Measurements from ENCODE around the gene LRIG1.

LRIG1 gene

DNA sequence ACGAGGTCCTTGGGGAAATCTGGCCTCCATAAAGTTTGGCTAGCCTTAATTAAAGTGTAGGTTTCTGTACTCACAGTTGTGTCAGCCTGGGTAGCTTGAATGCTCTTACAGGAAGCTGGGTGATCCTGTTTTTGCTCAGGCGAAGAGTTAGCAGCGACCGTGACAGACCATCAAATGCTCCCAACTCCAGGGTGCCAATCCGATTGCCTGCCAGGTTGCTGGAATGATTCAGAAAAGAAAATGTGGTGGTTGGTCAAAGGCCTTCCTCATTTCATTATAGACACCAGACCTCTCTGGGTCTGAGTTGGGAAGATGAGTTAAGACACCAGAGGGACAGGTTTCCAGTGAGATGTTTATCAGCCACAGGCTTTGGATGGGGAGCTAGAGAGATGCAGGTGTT, 86.0 kb downstream of the LRIG1 start:
- TF ChIP-seq, protein P1, sequence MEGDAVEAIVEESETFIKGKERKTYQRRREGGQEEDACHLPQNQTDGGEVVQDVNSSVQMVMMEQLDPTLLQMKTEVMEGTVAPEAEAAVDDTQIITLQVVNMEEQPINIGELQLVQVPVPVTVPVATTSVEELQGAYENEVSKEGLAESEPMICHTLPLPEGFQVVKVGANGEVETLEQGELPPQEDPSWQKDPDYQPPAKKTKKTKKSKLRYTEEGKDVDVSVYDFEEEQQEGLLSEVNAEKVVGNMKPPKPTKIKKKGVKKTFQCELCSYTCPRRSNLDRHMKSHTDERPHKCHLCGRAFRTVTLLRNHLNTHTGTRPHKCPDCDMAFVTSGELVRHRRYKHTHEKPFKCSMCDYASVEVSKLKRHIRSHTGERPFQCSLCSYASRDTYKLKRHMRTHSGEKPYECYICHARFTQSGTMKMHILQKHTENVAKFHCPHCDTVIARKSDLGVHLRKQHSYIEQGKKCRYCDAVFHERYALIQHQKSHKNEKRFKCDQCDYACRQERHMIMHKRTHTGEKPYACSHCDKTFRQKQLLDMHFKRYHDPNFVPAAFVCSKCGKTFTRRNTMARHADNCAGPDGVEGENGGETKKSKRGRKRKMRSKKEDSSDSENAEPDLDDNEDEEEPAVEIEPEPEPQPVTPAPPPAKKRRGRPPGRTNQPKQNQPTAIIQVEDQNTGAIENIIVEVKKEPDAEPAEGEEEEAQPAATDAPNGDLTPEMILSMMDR (IDR thresholded peaks at IDR 0.05; ENCODE audit: extremely low read depth, insufficient read depth, missing control alignments): no peak
- DNase-seq (ENCODE audit: low spot score): no peak
- in situ Hi-C loops (cut with MboI; ENCODE audit: low pct_unique_long_range_greater_than_20kb, low sequenced_read_pairs, unreplicated experiment): loop anchor here (25.0 kb wide), 1 partner anchor 397 kb away; no protein-coding TSS in a partner anchor

DNA sequence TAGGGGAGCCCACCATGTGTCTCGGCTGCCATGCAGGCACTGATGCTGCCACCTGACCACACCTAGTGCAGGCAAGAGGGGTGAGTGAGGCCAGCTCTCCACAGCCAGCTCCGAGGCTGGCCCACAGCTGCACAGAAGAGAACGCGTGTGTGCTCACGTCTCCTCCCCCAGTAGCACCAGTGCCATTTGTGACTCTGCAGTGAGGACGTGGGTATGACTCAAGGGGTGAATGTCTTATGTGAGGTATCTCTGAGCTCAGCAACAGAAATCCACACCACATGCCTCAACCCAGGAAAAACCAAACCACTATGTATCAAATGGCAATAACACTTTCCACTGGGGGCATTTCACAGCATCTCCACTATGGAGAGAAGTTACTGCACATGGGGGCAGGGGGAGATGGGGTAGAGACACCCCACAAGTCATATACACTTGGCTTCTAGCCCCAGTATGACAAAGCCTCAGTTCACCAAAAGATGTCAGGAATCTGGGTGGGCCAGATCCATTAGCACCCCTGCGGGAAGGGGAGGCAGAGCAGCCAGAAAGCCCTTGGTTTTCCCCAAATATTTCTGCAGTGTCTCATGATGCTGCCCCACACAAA, 87.6 kb downstream of the LRIG1 start:
- no peak for DNase-seq (ENCODE audit: low spot score)
- in situ Hi-C loops (cut with MboI; ENCODE audit: low pct_unique_long_range_greater_than_20kb, low sequenced_read_pairs, unreplicated experiment): loop anchor here (25.0 kb wide), 1 partner anchor 399 kb away; no protein-coding TSS in a partner anchor
- TF ChIP-seq, protein P1 (IDR thresholded peaks at IDR 0.05; ENCODE audit: extremely low read depth, insufficient read depth, missing control alignments): no peak

DNA sequence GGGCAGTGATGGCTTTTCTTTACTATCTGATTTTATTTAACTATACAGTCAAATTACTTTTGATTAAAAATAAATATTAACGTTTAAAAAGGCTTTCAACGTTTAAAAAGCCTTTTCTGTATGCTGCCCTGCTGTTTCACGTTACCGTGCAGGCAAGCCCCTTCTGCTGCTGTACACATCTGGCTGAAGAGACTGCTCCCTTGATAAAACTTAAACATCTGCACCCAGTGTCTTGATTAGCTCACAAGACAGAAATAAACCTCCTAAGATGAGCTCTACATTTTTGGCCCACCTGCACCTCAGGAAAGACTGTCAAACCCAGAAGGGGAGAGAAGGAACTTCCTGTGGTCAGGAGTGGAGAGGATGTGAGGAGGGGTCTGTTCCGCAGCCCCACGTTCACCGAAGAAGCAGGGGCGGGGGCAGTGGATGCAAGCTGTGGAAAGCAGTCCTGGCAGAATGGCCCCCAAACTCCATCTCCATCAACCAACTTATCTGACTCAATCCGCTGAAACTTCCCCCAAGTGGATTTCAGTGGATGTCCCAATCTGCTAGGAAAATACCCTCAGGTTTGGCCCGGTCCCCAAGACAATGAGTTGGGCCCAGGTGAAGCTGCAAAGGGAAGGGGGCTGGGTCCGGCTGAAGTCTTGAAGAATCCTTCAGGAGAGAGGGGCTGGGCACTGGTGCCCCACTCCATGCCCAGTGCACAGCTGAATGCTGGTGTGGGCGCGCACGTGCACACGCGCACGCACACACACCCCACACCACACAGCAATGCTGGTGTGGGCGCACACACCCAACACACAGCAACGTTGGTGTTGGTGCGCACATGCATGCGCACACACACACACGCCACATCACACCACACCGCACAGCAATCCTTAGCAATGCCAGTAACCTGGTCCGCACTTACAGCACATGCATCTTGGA, 88.6 kb downstream of the LRIG1 start:
- in situ Hi-C loops (cut with MboI; ENCODE audit: low pct_unique_long_range_greater_than_20kb, low sequenced_read_pairs, unreplicated experiment): loop anchor here (25.0 kb wide), 1 partner anchor 400 kb away; no protein-coding TSS in a partner anchor
- no peak for DNase-seq (ENCODE audit: low spot score)
- TF ChIP-seq, protein P1 (IDR thresholded peaks at IDR 0.05; ENCODE audit: extremely low read depth, insufficient read depth, missing control alignments): no peak

DNA sequence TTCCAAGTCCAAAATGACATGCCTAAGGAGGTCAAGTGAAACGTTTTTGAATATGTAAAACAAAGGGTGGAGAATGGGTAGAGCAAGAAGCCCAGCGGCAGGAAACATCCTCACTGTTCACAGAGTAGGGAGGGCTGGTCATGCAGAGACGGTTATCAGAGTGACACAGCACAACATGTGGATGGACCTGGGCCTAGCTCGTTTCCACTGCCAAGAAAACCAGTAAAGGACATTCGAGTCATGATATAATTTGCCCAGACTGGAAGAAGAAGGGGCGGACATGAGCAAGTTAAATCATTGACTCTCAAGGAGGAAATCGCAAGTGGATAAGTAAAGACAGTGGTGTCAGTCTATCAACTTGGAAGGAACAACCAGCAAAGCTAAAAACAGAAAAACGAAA, 89.3 kb downstream of the LRIG1 start:
- TF ChIP-seq, protein P1 (IDR thresholded peaks at IDR 0.05; ENCODE audit: extremely low read depth, insufficient read depth, missing control alignments): no peak
- DNase-seq (ENCODE audit: low spot score): no peak
- in situ Hi-C loops (cut with MboI; ENCODE audit: low pct_unique_long_range_greater_than_20kb, low sequenced_read_pairs, unreplicated experiment): loop anchor here (25.0 kb wide), 1 partner anchor 401 kb away; no protein-coding TSS in a partner anchor

DNA sequence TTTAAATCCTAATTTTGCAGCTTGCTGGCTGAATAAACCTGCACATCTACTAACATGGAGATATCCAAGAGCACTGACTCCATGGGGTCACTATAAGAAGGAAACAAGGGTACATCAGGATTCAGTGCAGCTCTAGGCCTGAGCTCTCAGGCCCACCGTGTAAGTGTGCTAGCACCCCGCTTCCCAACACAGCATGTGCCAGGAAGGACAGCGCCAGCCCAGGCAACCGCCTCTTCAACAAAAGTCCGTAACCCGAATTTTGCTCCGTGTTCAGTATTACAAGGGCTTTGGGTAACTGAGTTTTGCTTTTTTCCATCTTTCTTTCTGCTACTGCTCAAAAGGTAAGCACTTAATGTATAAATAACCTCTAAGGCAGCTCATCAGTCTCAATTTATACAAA, 89.8 kb downstream of the LRIG1 start:
- TF ChIP-seq, protein P1 (IDR thresholded peaks at IDR 0.05; ENCODE audit: extremely low read depth, insufficient read depth, missing control alignments): no peak
- in situ Hi-C loops (cut with MboI; ENCODE audit: low pct_unique_long_range_greater_than_20kb, low sequenced_read_pairs, unreplicated experiment): loop anchor here (25.0 kb wide), 1 partner anchor 401 kb away; no protein-coding TSS in a partner anchor

More for the DNA sequence above, 89.8 kb downstream of the LRIG1 start:
- no peak for DNase-seq (ENCODE audit: low spot score)
